PC-9 (cell line): ENCODE results near the gene SHISA6.

Source experiments
- CTCF ChIP-seq: fragments of 200-600 bp; sonication (generic); conservative IDR thresholded peaks from 2 replicates; pipeline ENCODE4 v1.6.1; 2017; ENCODE audit warnings: mixed run types, antibody characterized with exemption, mild to moderate bottlenecking, moderate library complexity
- EZH2 ChIP-seq: fragments of 200-600 bp; sonication (generic); IDR thresholded peaks from 2 replicates; pipeline ENCODE4 v1.8.0; 2017; ENCODE audit warnings: antibody characterized with exemption, low read depth

GRCh38 chr17:11458279-11458678 lies 217.3 kb downstream of the SHISA6 start:
- TF ChIP-seq CTCF, result no peak
- TF ChIP-seq EZH2, result no peak
